Neural progenitor cell (in vitro differentiated cells): ENCODE results near the gene PMIS2. TPM values are rescaled to one million over a fixed set of nuclear protein-coding genes. Genes with fewer than 3 reads are reported as not detected.
A peak's percentile ranks its signal among the peaks of the same experiment; 100 is the strongest.

Source experiments
- DNase-seq: peaks from one replicate; pipeline ENCODE4 v3.0.0-alpha.2; 2016; ENCODE audit warnings: low spot score
- H2AFZ ChIP-seq: fragments of 200-600 bp; sonication (generic); replicated peaks from 2 replicates; pipeline ENCODE4 v1.6.1; 2016; ENCODE audit warnings: antibody characterized with exemption
- H3F3A ChIP-seq: fragments of 200-600 bp; sonication (generic); 2 replicates; pipeline ENCODE4 v1.6.1; 2016; ENCODE audit warnings: antibody characterized with exemption, low read depth
- H3K27ac ChIP-seq: fragments of 200-600 bp; sonication (generic); 2 replicates; pipeline ENCODE4 v1.5.1; 2016; ENCODE audit warnings: mild to moderate bottlenecking
- H3K27me3 ChIP-seq: fragments of 200-600 bp; sonication (generic); 2 replicates; pipeline ENCODE4 v1.6.1; 2016; ENCODE audit warnings: mild to moderate bottlenecking, moderate library complexity
- H3K36me3 ChIP-seq: fragments of 200-600 bp; sonication (generic); 2 replicates; pipeline ENCODE4 v1.5.1; 2016
- H3K4me1 ChIP-seq: fragments of 200-600 bp; sonication (generic); 2 replicates; pipeline ENCODE4 v1.6.1; 2016; ENCODE audit warnings: mixed run types
- H3K4me2 ChIP-seq: fragments of 200-600 bp; sonication (generic); 2 replicates; pipeline ENCODE4 v1.6.1; 2016
- H3K4me3 ChIP-seq: fragments of 200-600 bp; sonication (generic); 2 replicates; pipeline ENCODE4 v1.5.1; 2016
- H3K79me2 ChIP-seq: fragments of 200-600 bp; sonication (generic); 2 replicates; pipeline ENCODE4 v1.6.1; 2016; ENCODE audit warnings: low read depth
- H3K9ac ChIP-seq: fragments of 200-600 bp; sonication (generic); 2 replicates; pipeline ENCODE4 v1.6.1; 2016
- H3K9me3 ChIP-seq: fragments of 200-600 bp; sonication (generic); 2 replicates; pipeline ENCODE4 v1.5.1; 2016; ENCODE audit warnings: low read depth
- H4K20me1 ChIP-seq: fragments of 200-600 bp; sonication (generic); 2 replicates; pipeline ENCODE4 v1.6.1; 2016; ENCODE audit warnings: low read depth
- H3K27ac Mint-ChIP-seq: 3 replicates; pipeline ENCODE4 v1.8.0; 2021; ENCODE audit warnings: mixed read lengths
- H3K27me3 Mint-ChIP-seq: 2 replicates; pipeline ENCODE4 v1.8.0; 2022; ENCODE audit warnings: low read depth, mild to moderate bottlenecking, inconsistent platforms, moderate library complexity, mixed read lengths; ENCODE audit not compliant: insufficient read depth
- H3K36me3 Mint-ChIP-seq: 3 replicates; pipeline ENCODE4 v1.8.0; 2021; ENCODE audit warnings: mixed read lengths
- H3K4me1 Mint-ChIP-seq: 3 replicates; pipeline ENCODE4 v1.8.0; 2021; ENCODE audit warnings: mixed read lengths
- H3K4me3 Mint-ChIP-seq: 3 replicates; pipeline ENCODE4 v1.8.0; 2021; ENCODE audit warnings: mild to moderate bottlenecking, moderate library complexity, mixed read lengths
- H3K9me3 Mint-ChIP-seq: 3 replicates; pipeline ENCODE4 v1.8.0; 2020; ENCODE audit warnings: mixed read lengths
- CTCF ChIP-seq: fragments of 200-600 bp; sonication (generic); IDR thresholded peaks from 2 replicates; pipeline ENCODE4 v1.5.1; 2017; ENCODE audit warnings: antibody characterized with exemption, mild to moderate bottlenecking
- EZH2 ChIP-seq: fragments of 200-600 bp; sonication (generic); IDR thresholded peaks from 2 replicates; pipeline ENCODE4 v1.6.1; 2017; ENCODE audit warnings: antibody characterized with exemption, mild to moderate bottlenecking, moderate library complexity
- EZH2phosphoT487 ChIP-seq: fragments of 200-600 bp; sonication (generic); IDR thresholded peaks from 2 replicates; pipeline ENCODE4 v1.6.1; 2017; ENCODE audit warnings: antibody characterized with exemption
- total RNA-seq: library from RNA; depleted of rRNA; stranded (reverse); fragments of >200 nt; gene quantifications from 2 replicates; pipeline ENCODE4 v1.2.3, GENCODE V29; 2015; ENCODE audit warnings: low replicate concordance

Gene PMIS2
- 0.34 TPM in 1 of 2 replicates, not detected in the other for total RNA-seq

- no peak within 1 kb of the TSS for H3K27ac Mint-ChIP-seq
- no peak within 1 kb of the TSS for H3K4me3 ChIP-seq
- no peak for TF ChIP-seq CTCF
- no peaks in the 10 kb centered on the region for H3F3A ChIP-seq
- H3K9me3 ChIP-seq = no peaks in the 10 kb centered on the region
- peaks cover 26% of the 10 kb centered on the region for H3K27me3 ChIP-seq
- H3K79me2 ChIP-seq = no peaks in the 10 kb centered on the region
- peak; percentile 38 for DNase-seq
- H3K27ac ChIP-seq = no peak within 1 kb of the TSS
- H3K4me3 Mint-ChIP-seq = no peak within 1 kb of the TSS
- peaks cover 3% of the 10 kb centered on the region for H3K9me3 Mint-ChIP-seq
- peaks cover 3% of the 10 kb centered on the region for H3K27me3 Mint-ChIP-seq
- H2AFZ ChIP-seq = no peak within 1 kb of the TSS
- H4K20me1 ChIP-seq = no peaks in the 10 kb centered on the region
- H3K4me2 ChIP-seq = no peak within 1 kb of the TSS
- no peaks in the 10 kb centered on the region for H3K36me3 Mint-ChIP-seq
- H3K36me3 ChIP-seq = no peaks in the 10 kb centered on the region
- no peaks in the 10 kb centered on the region for H3K4me1 ChIP-seq
- H3K9ac ChIP-seq = no peak within 1 kb of the TSS
- H3K4me1 Mint-ChIP-seq = peaks cover 11% of the 10 kb centered on the region
Measured at GRCh38 chr19:35585848-35586247, at the start of gene PMIS2. Gene PMIS2 (plus strand): TSS chr19:35586173. CDS start chr19:35586260, 87 bp downstream.

- H3K27me3 ChIP-seq = no peaks in the 10 kb centered on the region
- peaks cover 3% of the 10 kb centered on the region for H3K4me1 Mint-ChIP-seq
- no peak overlapping the region for H3K4me3 Mint-ChIP-seq
- no peaks in the 10 kb centered on the region for H3K36me3 ChIP-seq
- TF ChIP-seq EZH2phosphoT487 = no peak
- TF ChIP-seq EZH2 = no peak
- no peak for TF ChIP-seq CTCF
- H3K27ac Mint-ChIP-seq = no peak overlapping the region
- H3K36me3 Mint-ChIP-seq = peaks cover 2% of the 10 kb centered on the region
- H3K79me2 ChIP-seq = peaks cover 9% of the 10 kb centered on the region
- H3F3A ChIP-seq = peaks cover 8% of the 10 kb centered on the region
- no peak overlapping the region for H3K4me2 ChIP-seq
- H3K27me3 Mint-ChIP-seq = no peaks in the 10 kb centered on the region
- H3K9me3 Mint-ChIP-seq = no peaks in the 10 kb centered on the region
- H3K9ac ChIP-seq = no peak overlapping the region
- no peaks in the 10 kb centered on the region for H3K9me3 ChIP-seq
- peaks cover 4% of the 10 kb centered on the region for H4K20me1 ChIP-seq
- peaks cover under 1% of the 10 kb centered on the region for H3K4me1 ChIP-seq
- H2AFZ ChIP-seq = no peak overlapping the region
- no peak for DNase-seq
- no peak overlapping the region for H3K4me3 ChIP-seq
- H3K27ac ChIP-seq = no peak overlapping the region
Measured at GRCh38 chr19:35539314-35539713, 46.7 kb upstream of the PMIS2 start.

- H3K4me3 ChIP-seq = no peak overlapping the region
- DNase-seq = no peak
- no peaks in the 10 kb centered on the region for H3K27me3 ChIP-seq
- no peak overlapping the region for H3K9ac ChIP-seq
- H3K9me3 ChIP-seq = no peaks in the 10 kb centered on the region
- H3K4me1 Mint-ChIP-seq = peaks cover 9% of the 10 kb centered on the region
- H3K4me3 Mint-ChIP-seq = no peak overlapping the region
- no peaks in the 10 kb centered on the region for H3K9me3 Mint-ChIP-seq
- H3K27ac Mint-ChIP-seq = no peak overlapping the region
- H3K4me2 ChIP-seq = no peak overlapping the region
- peaks cover 14% of the 10 kb centered on the region for H3K79me2 ChIP-seq
- TF ChIP-seq EZH2 (no peak), CTCF (no peak), EZH2phosphoT487 (no peak)
- H4K20me1 ChIP-seq = peaks cover 1% of the 10 kb centered on the region
- no peak overlapping the region for H3K27ac ChIP-seq
- H3F3A ChIP-seq = peaks cover 8% of the 10 kb centered on the region
- peaks cover 2% of the 10 kb centered on the region for H3K36me3 Mint-ChIP-seq
- no peaks in the 10 kb centered on the region for H3K27me3 Mint-ChIP-seq
- H3K4me1 ChIP-seq = peaks cover 4% of the 10 kb centered on the region
- H2AFZ ChIP-seq = no peak overlapping the region
- no peaks in the 10 kb centered on the region for H3K36me3 ChIP-seq
Measured at GRCh38 chr19:35539850-35540249, 46.1 kb upstream of the PMIS2 start.
